Prostate gland (tissue), 2 donors: ENCODE results near the gene DLK1. TPM values are rescaled to one million over a fixed set of nuclear protein-coding genes. Genes with fewer than 3 reads are reported as not detected.

Experiments
- DNase-seq: peaks from one replicate; pipeline ENCODE4 v3.0.0-alpha.2; 2019; ENCODE audit warnings: low spot score
- H3K27ac ChIP-seq, 2 donors: fragments of 200-600 bp; sonication (generic); 2 replicates each; pipeline ENCODE4 v1.5.1; 2017 to 2019
- H3K27me3 ChIP-seq: fragments of 200-600 bp; sonication (generic); replicated peaks from 2 replicates; pipeline ENCODE4 v1.5.1; 2019; ENCODE audit not compliant: insufficient read depth
- H3K36me3 ChIP-seq, 2 donors: fragments of 200-600 bp; sonication (generic); 1 replicate in 1 of 2; 2 replicates in 1 of 2; pipeline versions ENCODE4 v1.5.1 to v1.8.1; 2017 to 2019
- H3K4me1 ChIP-seq: fragments of 200-600 bp; sonication (generic); replicated peaks from 2 replicates; pipeline ENCODE4 v1.5.1; 2019
- H3K4me3 ChIP-seq, 2 donors: fragments of 200-600 bp; sonication (generic); 2 replicates each; pipeline ENCODE4 v1.5.1; 2017 to 2019
- H3K9me3 ChIP-seq: fragments of 200-600 bp; sonication (generic); 2 replicates; pipeline ENCODE4 v1.5.1; 2017
- CTCF ChIP-seq, 4 experiments: fragments of 200-600 bp in 2 of 4; fragments of 450-650 bp in 2 of 4; sonication (generic) in 2 of 4; IDR thresholded peaks; 1 replicate in 3 of 4; 2 replicates in 1 of 4; pipeline ENCODE4 v1.5.1; 2016 to 2019; ENCODE audit warnings: antibody characterized with exemption in 4 of 4, mild to moderate bottlenecking in 2 of 4, moderate library complexity in 2 of 4
- POLR2A ChIP-seq: fragments of 450-650 bp; IDR thresholded peaks from one replicate; pipeline ENCODE4 v1.6.1; 2016; ENCODE audit warnings: antibody characterized with exemption, mild to moderate bottlenecking
- POLR2AphosphoS5 ChIP-seq: sonication (generic); formaldehyde crosslinking; IDR thresholded peaks from one replicate; pipeline ENCODE4 v1.6.1; 2017; ENCODE audit warnings: antibody characterized with exemption
- WGBS: methylation state at CpG from one replicate; pipeline ENCODE4 v1.1.5; 2018; 5-methylcytosine and 5-hydroxymethylcytosine counted together
- intact Hi-C: fragments of 100-400 bp; cut with DNase I; formaldehyde crosslinking; loops from one replicate; pipeline ENCODE4 v1.14.2; 2022
- total RNA-seq, 2 donors: library from RNA; depleted of rRNA; stranded (reverse); fragments of >200 nt; gene quantifications; one replicate each; pipeline ENCODE4 v1.1.0, GENCODE V29; 2016

The DLK1 gene
- total RNA-seq, 2 donors from 2014 or later = 0.14 to 100.0 TPM

- 56% methylated on average over 12 of the region's 12 CpGs for WGBS
- no peak for DNase-seq
- intact Hi-C loops = no loop called here
- no peak overlapping the region for H3K27ac ChIP-seq
- H3K4me1 ChIP-seq = no peaks in the 10 kb centered on the region
- H3K27me3 ChIP-seq = peaks cover 16% of the 10 kb centered on the region
- no peaks in the 10 kb centered on the region for H3K36me3 ChIP-seq
- no peak overlapping the region for H3K4me3 ChIP-seq
- H3K9me3 ChIP-seq = no peaks in the 10 kb centered on the region
- TF ChIP-seq POLR2AphosphoS5 (no peak), POLR2A (no peak)
Measured at GRCh38 chr14:100727873-100728240, 1.2 kb downstream of the DLK1 start.

GRCh38 chr14:100728962-100729361 is 2.3 kb downstream of the DLK1 start:
- TF ChIP-seq POLR2A (no peak), CTCF (IDR thresholded peaks at IDR 0.05) (no peak), POLR2AphosphoS5 (no peak)
- 49% methylated on average over 13 of the region's 13 CpGs for WGBS
- Histone ChIP-seq H3K4me3 (no peak overlapping the region), H3K4me1 (no peaks in the 10 kb centered on the region), H3K9me3 (no peaks in the 10 kb centered on the region), H3K27me3 (peaks cover 16% of the 10 kb centered on the region), H3K27ac (no peak overlapping the region), H3K36me3 (no peaks in the 10 kb centered on the region)
- no peak for DNase-seq
- intact Hi-C loops = no loop called here

GRCh38 chr14:100729982-100730381 is 3.3 kb downstream of the DLK1 start:
- intact Hi-C loops = no loop called here
- H3K4me1 ChIP-seq = no peaks in the 10 kb centered on the region
- no peak overlapping the region for H3K27ac ChIP-seq
- no peaks in the 10 kb centered on the region for H3K9me3 ChIP-seq
- no peaks in the 10 kb centered on the region for H3K36me3 ChIP-seq
- 70% methylated on average over 7 of the region's 7 CpGs for WGBS
- no peak for DNase-seq
- H3K4me3 ChIP-seq = no peak overlapping the region
- peaks cover 16% of the 10 kb centered on the region for H3K27me3 ChIP-seq
- TF ChIP-seq POLR2AphosphoS5 = no peak
- TF ChIP-seq CTCF (IDR thresholded peaks at IDR 0.05) = no peak
- no peak for TF ChIP-seq POLR2A

GRCh38 chr14:100730581-100730980 is 3.9 kb downstream of the DLK1 start:
- no peak overlapping the region for H3K27ac ChIP-seq
- intact Hi-C loops = no loop called here
- no peak overlapping the region for H3K4me3 ChIP-seq
- no peaks in the 10 kb centered on the region for H3K4me1 ChIP-seq
- no peaks in the 10 kb centered on the region for H3K9me3 ChIP-seq
- H3K27me3 ChIP-seq = peaks cover 18% of the 10 kb centered on the region
- TF ChIP-seq POLR2AphosphoS5 (no peak), POLR2A (no peak), CTCF (IDR thresholded peaks at IDR 0.05) (no peak)
- no peak for DNase-seq
- no peaks in the 10 kb centered on the region for H3K36me3 ChIP-seq
- WGBS = 42% methylated on average over 15 of the region's 15 CpGs

- no peak for DNase-seq
- H3K4me1 ChIP-seq = no peaks in the 10 kb centered on the region
- intact Hi-C loops = no loop called here
- WGBS = 79% methylated on average over 7 of the region's 7 CpGs
- no peaks in the 10 kb centered on the region for H3K36me3 ChIP-seq
- H3K9me3 ChIP-seq = no peaks in the 10 kb centered on the region
- H3K27me3 ChIP-seq = peaks cover 18% of the 10 kb centered on the region
- no peak overlapping the region for H3K27ac ChIP-seq
- no peak for TF ChIP-seq POLR2AphosphoS5
- H3K4me3 ChIP-seq = no peak overlapping the region
Measured at GRCh38 chr14:100731011-100731670, 4.4 kb downstream of the DLK1 start.
